NCI-H226 (cell line): ENCODE results near the gene E2F8.

Source experiments
- DNase-seq: peaks from one replicate; pipeline ENCODE4 v3.0.0-alpha.2; 2015

Gene E2F8

DNA sequence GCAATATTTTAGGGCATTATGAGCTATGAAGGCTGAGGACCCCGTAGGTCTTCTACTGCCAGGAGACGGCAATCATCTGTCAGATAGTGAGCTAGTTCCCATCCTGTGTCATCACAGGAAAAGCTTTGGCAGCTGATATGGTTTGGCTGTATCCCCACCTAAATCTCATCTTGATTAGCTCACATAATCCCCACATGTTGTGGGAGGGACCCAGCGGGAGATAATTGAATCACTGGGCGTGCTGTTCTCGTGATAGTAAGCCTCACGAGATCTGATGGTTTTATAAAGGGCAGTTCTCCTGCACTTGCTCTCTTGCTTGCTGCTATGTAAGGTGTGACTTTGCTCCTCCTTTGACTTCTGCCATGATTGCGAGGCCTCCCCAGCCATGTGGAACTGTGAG lies 57.1 kb downstream of the E2F8 start:
- DNase-seq: no peak

DNA sequence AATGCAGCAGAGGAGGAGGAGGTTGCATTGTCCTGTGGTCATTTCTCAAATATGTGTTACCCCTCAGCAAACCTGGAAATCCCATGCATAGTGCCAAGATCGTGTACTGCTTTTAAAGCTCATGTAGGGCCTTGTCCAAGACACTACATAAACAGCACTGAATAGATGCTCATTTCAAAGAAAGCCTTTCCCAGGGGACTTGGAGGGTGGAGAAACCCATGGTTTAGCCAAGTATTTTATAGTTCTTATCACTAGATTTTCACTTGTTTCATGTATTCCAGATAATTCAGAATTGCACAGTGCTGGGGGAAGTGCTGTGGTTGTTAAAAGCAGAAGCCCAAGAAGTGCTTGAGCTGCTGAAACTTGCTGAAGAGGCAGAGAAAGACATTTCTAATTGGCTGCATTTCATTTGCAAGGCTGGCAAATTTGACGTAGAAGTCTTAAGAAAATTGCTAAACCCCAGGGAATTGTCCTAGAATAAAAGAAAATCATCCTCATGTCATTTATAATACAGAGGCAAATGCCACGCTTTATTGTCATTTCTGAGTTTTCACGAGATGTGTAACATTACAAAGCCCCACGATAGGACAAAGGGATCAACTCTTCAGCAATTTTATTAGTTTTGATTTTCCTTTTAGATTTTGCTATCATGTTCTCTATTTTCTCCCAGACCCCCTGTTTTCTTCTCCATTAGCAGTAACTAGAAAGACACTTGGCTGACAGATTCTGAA lies 59.0 kb downstream of the E2F8 start:
- DNase-seq: no peak

DNA sequence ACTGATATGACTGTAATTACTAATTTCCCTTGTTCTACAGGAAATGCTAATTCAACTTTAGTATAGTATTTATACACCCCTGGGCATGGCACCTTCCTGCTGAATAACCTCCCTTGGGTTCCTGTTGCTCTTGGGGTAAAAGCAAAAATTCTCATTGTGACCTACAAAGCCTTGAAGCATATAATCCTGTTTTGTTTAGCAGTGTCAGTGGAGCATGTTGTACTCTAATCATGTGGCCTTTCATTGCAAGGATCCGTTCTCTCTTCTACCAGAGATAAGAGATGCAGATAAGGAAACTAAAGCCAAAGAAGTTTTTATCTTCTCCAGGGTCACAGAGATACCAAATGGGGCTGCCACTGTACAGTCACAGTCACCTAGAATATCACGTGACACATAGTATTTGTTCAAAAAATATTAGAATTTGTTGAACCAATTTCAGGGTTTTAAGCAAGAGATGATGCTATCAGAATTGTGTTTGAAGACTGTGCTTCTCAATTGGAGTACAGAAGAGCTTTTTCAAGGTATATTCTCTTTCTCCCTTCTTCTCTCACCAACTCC lies 64.0 kb downstream of the E2F8 start:
- DNase-seq: no peak
